ENCODE results near the gene IPO11. TPM values are rescaled to one million over a fixed set of nuclear protein-coding genes. Genes with fewer than 3 reads are reported as not detected.
"Not testable (repeated sequence)": the region's sequence is repeated elsewhere in the genome, so short reads cannot be mapped to it uniquely, and the experiment has no call there.

The IPO11 gene
- total RNA-seq, 4 donors from 2014 or later, result 20.8 to 48.2 (median 23.6) TPM

- no peak for DNase-seq (ENCODE audit: low spot score)
- TF ChIP-seq CTCF (IDR thresholded peaks at IDR 0.05), result no peak
- ATAC-seq (ENCODE audit: low FRiP score), result no peak
Observed at GRCh38 chr5:62662521-62662920, 250.0 kb downstream of the IPO11 start.

GRCh38 chr5:62671479-62671878 is 258.9 kb downstream of the IPO11 start:
- TF ChIP-seq CTCF (IDR thresholded peaks at IDR 0.05), result no peak
- DNase-seq (ENCODE audit: low spot score) (no peak), ATAC-seq (ENCODE audit: low FRiP score) (no peak)

- not testable (repeated sequence) for ATAC-seq (ENCODE audit: low FRiP score); DNase-seq (ENCODE audit: low spot score)
Observed at GRCh38 chr5:62676596-62676995, 264.0 kb downstream of the IPO11 start.

Small RNA genes lying within 50 kb of the gene (small RNA-seq; reads per million reads assigned to genes)
- gene CKS1BP3, result not detected
- gene RNU6-661P, result not detected

Other genes with a start within 250 kb of the IPO11 start
- 10 to 100 TPM; 19.3 to 37.6 (median 35.9) TPM for gene KIF2A, start 106.6 kb upstream of the IPO11 start, total RNA-seq
- 10 to 100 TPM; 23.0 to 46.5 (median 32.9) TPM for gene DIMT1, start 8.9 kb upstream of the IPO11 start, total RNA-seq
- gene LRRC70, start 166.1 kb downstream of the IPO11 start, total RNA-seq, result 10 to 100 TPM in 1 of 4 donors, 1 to 10 TPM in 3; 5.8 to 18.4 (median 7.6) TPM